ENCODE results near the gene RSPH3. TPM values are rescaled to one million over a fixed set of nuclear protein-coding genes. Genes with fewer than 3 reads are reported as not detected.

The RSPH3 gene
- total and polyA plus RNA-seq, 2 experiments from 2014 or later: 8.0 to 8.2 TPM

GRCh38 chr6:159036673-159037072 is 36.7 kb upstream of the RSPH3 start:
- H3K27me3 ChIP-seq: no peaks in the 10 kb centered on the region
- H3K9me2 ChIP-seq (replicated peaks; ENCODE audit: insufficient read depth): no peaks in the 10 kb centered on the region
- no peaks in the 10 kb centered on the region for H3K79me2 ChIP-seq
- H3K36me3 ChIP-seq (replicated peaks; ENCODE audit: insufficient read depth, low read depth): no peaks in the 10 kb centered on the region
- TF ChIP-seq CTCF (IDR thresholded peaks at IDR 0.05; ENCODE audit: poor library complexity) (no peak), EZH2 (IDR thresholded peaks at IDR 0.05; ENCODE audit: borderline replicate concordance) (no peak), EZH2phosphoT487 (IDR thresholded peaks at IDR 0.05; ENCODE audit: low read depth, severe bottlenecking, unreplicated experiment) (no peak)
- H3K27ac ChIP-seq: no peak overlapping the region
- H3K4me2 ChIP-seq: no peak overlapping the region
- WGBS (ENCODE audit: low lambda C conversion rate, missing lambda C conversion rate): 93% methylated on average over 14 of the region's 14 CpGs
- no peak overlapping the region for H2AFZ ChIP-seq
- no peak overlapping the region for H3K4me3 ChIP-seq
- peaks cover 5% of the 10 kb centered on the region for H3K4me1 ChIP-seq (ENCODE audit: insufficient read depth)
- H4K20me1 ChIP-seq (ENCODE audit: insufficient read depth, poor library complexity, severe bottlenecking): no peaks in the 10 kb centered on the region
- H3K9me3 ChIP-seq (ENCODE audit: low read depth): no peaks in the 10 kb centered on the region
- DNase-seq (ENCODE audit: low spot score): no peak

GRCh38 chr6:159035891-159036290 is 35.9 kb upstream of the RSPH3 start:
- no peak overlapping the region for H3K4me2 ChIP-seq
- no peaks in the 10 kb centered on the region for H4K20me1 ChIP-seq (ENCODE audit: insufficient read depth, poor library complexity, severe bottlenecking)
- TF ChIP-seq EZH2phosphoT487 (IDR thresholded peaks at IDR 0.05; ENCODE audit: low read depth, severe bottlenecking, unreplicated experiment) (no peak), CTCF (IDR thresholded peaks at IDR 0.05; ENCODE audit: poor library complexity) (no peak), EZH2 (IDR thresholded peaks at IDR 0.05; ENCODE audit: borderline replicate concordance) (no peak)
- no peak for DNase-seq (ENCODE audit: low spot score)
- no peak overlapping the region for H3K4me3 ChIP-seq
- H3K4me1 ChIP-seq (ENCODE audit: insufficient read depth): peaks cover 5% of the 10 kb centered on the region
- H3K36me3 ChIP-seq (replicated peaks; ENCODE audit: insufficient read depth, low read depth): no peaks in the 10 kb centered on the region
- no peaks in the 10 kb centered on the region for H3K9me3 ChIP-seq (ENCODE audit: low read depth)
- H3K79me2 ChIP-seq: no peaks in the 10 kb centered on the region
- 93% methylated on average over 17 of the region's 17 CpGs for WGBS (ENCODE audit: low lambda C conversion rate, missing lambda C conversion rate)
- no peak overlapping the region for H3K27ac ChIP-seq
- H3K9me2 ChIP-seq (replicated peaks; ENCODE audit: insufficient read depth): no peaks in the 10 kb centered on the region
- H3K27me3 ChIP-seq: no peaks in the 10 kb centered on the region
- no peak overlapping the region for H2AFZ ChIP-seq

- no peaks in the 10 kb centered on the region for H3K27me3 ChIP-seq
- 89% methylated on average over 11 of the region's 11 CpGs for WGBS (ENCODE audit: low lambda C conversion rate, missing lambda C conversion rate)
- H3K79me2 ChIP-seq: no peaks in the 10 kb centered on the region
- TF ChIP-seq EZH2 (IDR thresholded peaks at IDR 0.05; ENCODE audit: borderline replicate concordance): no peak
- no peak for TF ChIP-seq CTCF (IDR thresholded peaks at IDR 0.05; ENCODE audit: poor library complexity)
- no peaks in the 10 kb centered on the region for H3K4me1 ChIP-seq (ENCODE audit: insufficient read depth)
- H3K36me3 ChIP-seq (replicated peaks; ENCODE audit: insufficient read depth, low read depth): no peaks in the 10 kb centered on the region
- H4K20me1 ChIP-seq (ENCODE audit: insufficient read depth, poor library complexity, severe bottlenecking): no peaks in the 10 kb centered on the region
- H3K9me3 ChIP-seq (ENCODE audit: low read depth): no peaks in the 10 kb centered on the region
- no peak overlapping the region for H3K4me2 ChIP-seq
- no peaks in the 10 kb centered on the region for H3K9me2 ChIP-seq (replicated peaks; ENCODE audit: insufficient read depth)
- no peak overlapping the region for H2AFZ ChIP-seq
- H3K27ac ChIP-seq: no peak overlapping the region
- DNase-seq (ENCODE audit: low spot score): no peak
- H3K4me3 ChIP-seq: no peak overlapping the region
These were observed 33.4 kb upstream of the RSPH3 start for GRCh38 chr6:159033160-159034049.

Measured in hepatocyte (in vitro differentiated cells).